Hematopoietic multipotent progenitor cell treated with erythropoietin and hydrocortisone succinate and interleukin-3 and kit ligand, for 6 days (in vitro differentiated cells): ENCODE measurements around the gene POMP.
A peak's percentile ranks its signal among the peaks of the same experiment; 100 is the strongest.

ENCODE experiments used
- DNase-seq: peaks from one replicate; pipeline ENCODE4 v3.0.0-alpha.2; 2015

Gene POMP, protein sequence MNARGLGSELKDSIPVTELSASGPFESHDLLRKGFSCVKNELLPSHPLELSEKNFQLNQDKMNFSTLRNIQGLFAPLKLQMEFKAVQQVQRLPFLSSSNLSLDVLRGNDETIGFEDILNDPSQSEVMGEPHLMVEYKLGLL

DNA sequence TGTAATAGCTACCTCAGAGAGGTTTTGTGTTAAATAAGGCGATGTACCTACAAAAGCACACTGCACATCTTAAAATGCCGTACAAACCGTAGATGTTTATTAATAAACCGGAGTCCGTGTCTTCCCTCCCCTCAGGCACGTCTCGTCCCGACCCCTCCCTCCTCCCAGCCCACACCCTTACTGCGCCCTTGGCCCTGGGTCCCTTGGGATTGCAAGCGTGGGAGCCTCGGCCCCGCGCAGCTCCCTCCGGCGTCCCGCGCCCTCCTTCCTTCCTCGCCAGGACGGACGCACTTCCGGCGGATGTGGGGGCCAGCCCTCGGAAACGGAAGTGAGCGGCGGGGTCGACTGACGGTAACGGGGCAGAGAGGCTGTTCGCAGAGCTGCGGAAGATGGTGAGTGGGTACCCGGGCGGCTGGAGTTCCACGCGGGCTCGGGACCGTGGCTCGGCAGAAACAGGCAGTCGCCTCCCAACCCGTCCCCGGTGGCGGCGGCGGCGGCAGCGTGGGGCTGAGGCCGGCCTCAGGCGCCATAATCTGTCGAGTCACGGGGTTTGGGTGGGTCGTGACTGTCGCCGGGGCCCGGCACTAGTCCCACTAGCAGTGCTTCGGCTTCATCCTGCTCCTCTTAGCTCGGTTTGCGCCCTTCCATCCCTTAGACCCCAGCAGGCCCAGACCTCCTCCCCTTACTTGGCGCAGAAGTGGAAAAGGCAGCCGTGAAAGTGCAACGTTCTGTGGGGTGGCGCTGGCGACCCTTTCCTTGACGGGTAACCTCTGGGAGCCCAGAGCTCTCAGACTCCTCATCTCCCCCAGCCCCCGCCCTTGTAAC, at the start of gene POMP:
Gene POMP (plus strand): TSS at position 335 of the 825 bp plus-strand sequence. CDS start 55 bp downstream, at position 390.
- DNase-seq = peak; percentile 93

DNA sequence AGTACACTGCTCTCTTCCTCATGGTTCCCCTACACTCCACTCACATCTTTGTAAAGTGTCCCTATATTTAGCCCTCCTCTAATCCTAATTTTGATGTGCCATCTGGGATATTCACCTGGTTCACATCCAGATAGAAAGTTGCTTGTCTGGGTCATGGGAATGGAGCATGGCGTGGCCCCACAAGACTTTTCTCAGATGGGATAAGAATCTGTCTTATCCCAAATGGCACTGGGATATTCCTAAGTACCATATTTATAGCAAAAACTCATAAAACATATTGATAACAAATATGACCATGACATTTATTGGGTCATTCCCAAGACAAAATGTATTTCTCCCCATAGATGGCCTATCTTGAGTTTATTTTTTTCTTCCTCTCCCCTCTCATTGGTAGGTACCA, 49.5 kb upstream of the POMP start:
- no peak for DNase-seq

DNA sequence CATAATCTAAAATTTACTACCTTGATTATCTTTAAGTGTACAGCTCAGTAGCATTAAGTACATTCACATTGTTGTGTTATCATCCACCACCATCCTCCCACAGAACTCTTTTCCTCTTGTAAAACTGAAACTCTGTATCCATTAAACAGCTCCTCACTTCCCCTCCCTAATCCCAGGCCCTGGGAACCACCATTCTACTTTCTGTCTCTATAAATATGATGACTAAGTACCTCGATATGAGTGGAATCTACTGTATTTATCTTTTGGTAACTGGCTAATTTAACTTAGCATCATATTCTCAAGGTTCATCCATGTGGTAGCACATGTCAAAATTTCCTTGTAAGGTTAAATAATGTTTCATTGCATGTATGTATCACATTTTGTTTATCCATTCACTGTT, 49.0 kb upstream of the POMP start:
- DNase-seq = no peak

DNA sequence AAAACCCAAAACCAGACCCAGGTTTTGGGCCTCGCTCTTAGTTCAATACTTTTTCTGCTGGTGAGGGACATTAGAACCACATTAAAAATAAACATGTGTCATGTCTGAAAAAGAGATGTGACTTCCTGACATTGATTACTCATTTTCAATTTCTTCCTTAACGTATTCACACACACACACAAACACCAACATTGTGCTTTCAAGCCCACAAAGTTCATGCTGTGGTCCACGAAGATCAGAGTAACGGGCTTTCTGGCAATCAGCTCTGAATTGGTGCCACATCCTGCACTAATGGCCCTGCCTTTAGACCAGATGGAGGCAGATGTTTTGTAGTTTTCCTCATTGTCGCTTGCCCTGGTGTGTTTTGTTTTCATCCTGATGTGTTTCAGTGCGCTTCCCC, 47.9 kb upstream of the POMP start:
- DNase-seq = no peak

- peak; percentile 55 for DNase-seq
Measured at GRCh38 chr13:28611654-28612131, 47.2 kb upstream of the POMP start.

GRCh38 chr13:28613562-28613961, 45.4 kb upstream of the POMP start:
- no peak for DNase-seq

- DNase-seq = no peak
Measured at GRCh38 chr13:28615916-28616446, 42.9 kb upstream of the POMP start.

- DNase-seq = no peak
Measured at GRCh38 chr13:28618230-28618994, 40.5 kb upstream of the POMP start.

- no peak for DNase-seq
Measured at GRCh38 chr13:28620011-28620830, 38.7 kb upstream of the POMP start.

- DNase-seq = no peak
Measured at GRCh38 chr13:28621449-28621848, 37.5 kb upstream of the POMP start.

DNA sequence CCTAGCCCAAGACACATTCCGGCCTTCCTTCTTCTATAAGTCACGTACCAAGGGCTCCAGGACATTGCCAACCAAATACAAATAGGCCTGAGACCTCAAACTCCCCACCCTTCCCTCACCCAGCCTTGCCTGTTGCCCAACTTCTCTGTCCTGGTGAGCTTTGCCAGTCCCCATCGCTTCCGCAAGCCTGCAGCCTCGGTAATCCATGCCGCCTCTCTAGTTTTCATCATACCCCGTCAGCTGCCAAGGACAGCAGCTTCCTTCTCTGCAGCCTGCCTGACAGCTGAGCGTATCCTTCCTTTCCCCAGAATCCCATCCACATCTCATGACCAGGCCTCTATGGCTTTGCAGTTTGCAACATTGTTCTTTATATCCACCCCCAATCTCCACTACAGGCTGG, 36.6 kb upstream of the POMP start:
- DNase-seq = no peak

DNA sequence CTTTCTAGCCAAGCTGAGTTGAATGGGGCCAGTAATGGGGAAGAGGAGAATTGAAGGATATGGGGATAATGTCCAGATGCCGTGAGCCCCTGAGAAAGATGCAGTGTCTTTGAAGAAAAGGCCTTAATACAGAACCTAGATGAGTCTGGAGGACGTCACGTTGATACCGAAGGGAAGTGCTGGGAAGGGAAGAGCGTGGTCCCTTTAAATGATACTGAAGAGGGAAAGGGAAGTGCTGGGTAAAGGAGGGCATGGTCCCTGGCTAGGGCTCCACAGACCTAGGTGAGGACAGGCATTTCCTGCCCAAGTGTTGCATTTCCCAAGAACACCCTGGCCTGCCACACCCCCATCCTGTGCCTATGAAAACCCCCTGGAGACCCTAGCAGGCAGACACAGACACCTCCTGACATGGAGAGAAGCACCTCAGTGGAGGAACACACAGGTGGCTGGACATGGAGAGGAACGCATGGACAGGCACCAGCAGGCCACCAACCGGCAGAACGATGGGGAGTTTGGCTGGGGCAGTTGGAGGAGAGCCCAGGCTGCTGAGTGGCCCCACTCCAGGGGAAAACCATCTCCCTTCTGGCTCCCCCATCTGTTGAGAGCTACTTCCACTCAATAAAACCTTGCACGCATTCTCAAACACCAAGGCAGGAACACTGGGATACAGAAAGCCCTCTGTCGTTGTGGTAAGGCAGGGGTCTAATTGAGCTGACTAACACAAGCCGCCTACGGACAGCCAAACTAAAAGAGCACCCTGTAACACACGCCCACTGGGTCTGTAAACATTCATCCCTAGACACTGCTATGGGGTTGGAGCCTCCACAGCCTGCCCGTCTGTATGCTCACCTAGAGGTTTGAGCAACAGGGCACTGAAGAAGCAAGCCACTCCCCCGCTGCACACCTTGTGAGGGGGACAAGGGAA, 34.9 kb upstream of the POMP start:
- DNase-seq = no peak

- no peak for DNase-seq
Measured at GRCh38 chr13:28624707-28625432, 34.1 kb upstream of the POMP start.

GRCh38 chr13:28626266-28626665, 32.7 kb upstream of the POMP start:
- DNase-seq = no peak

- no peak for DNase-seq
Measured at GRCh38 chr13:28628241-28628640, 30.7 kb upstream of the POMP start.

GRCh38 chr13:28630869-28631268, 28.1 kb upstream of the POMP start:
- DNase-seq = no peak

GRCh38 chr13:28631801-28632200, 27.1 kb upstream of the POMP start:
- no peak for DNase-seq

DNA sequence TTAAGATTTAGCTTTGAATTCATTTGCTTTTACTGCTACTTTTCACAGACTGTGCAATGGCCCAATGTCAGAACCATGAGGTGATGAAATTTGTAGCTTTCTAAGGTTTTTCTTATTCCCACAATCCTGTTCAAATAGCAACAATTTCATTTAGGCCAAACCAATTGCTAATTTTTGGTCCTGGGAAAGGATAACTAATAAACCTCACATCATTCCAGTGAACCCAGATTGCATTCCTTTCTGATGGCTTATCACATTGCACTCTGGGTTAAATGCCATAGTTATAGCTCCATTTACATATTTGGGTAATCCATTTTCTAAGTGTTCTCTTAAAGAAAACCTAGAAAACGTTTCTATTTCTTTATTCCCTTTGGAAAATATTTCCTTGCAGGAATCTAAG, 22.9 kb upstream of the POMP start:
- DNase-seq = no peak

DNA sequence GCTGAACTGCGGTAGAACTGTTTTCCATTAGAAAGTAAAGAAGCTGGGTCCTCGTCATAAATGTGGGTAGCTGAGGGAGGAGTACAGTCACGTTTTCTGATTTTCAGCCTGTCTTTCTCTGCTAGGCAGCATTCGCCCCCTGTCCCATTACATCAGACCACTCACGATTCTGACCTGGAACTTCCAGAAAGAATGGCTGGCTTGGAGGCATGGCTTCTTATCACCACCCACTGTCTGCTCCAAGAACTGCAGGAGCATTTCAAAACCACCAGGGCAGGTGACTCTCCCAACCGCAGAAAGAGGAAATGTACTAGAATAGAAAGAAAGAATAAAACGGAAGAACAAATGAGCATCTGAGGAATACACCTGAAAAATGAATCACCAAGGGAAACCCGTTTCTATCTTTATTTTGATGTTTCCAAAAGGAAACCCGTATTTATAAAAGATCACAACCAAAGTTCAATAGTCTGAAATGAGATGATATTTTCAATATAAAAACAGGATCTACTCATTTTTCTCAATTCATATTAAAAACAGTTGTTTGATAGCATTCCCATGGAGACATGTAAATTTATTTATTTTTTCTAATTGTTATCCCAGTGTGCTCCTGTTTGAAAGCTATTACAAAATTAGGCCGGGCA, 22.1 kb upstream of the POMP start:
- DNase-seq = peak; percentile 80

GRCh38 chr13:28637714-28638355, 21.1 kb upstream of the POMP start:
- DNase-seq = peak; percentile 13
